Activated naive CD8-positive, alpha-beta T cell treated with anti-CD3 and anti-CD28 coated beads, Interleukin-2, amount 50 U/mL, for 16 hours (primary cell): ENCODE measurements around the gene IGFBP5.

ENCODE experiments used
- DNase-seq: peaks from one replicate; pipeline ENCODE4 v3.0.0-alpha.2; 2020; ENCODE audit warnings: low read depth, low spot score

Gene IGFBP5

GRCh38 chr2:216714376-216714775 is 19.0 kb upstream of the IGFBP5 start:
- DNase-seq: no peak

DNA sequence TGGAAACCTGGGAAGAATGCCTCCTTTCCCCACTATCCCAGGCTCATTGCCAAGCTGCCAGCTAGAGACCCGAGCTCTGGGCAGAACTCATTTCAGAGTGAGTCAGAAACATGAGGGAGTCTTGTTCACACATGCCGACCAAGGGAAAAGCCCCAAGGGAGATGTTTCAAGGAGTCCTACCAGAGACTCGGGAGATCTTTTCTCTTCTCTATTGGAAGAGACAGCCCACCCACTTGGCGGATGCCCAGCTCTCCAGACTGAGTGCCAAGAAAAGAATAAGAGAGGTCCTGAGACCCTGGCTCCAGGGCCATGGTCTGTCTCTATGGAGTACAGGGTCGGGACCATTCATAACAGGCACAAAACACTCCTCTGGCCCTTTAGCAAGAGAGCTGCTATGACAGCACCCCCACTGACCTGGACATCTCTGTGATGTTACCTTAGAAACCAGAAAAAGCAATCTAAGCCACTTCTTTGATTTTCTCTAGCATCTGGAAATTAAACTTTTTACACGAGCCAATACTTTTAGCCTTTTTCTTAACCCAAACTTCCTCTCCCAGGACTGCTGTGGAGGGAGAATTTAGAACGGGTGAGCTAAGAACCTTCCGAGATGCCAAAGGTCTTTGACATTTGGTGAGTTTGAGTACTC is 18.5 kb upstream of the IGFBP5 start:
- DNase-seq: no peak

DNA sequence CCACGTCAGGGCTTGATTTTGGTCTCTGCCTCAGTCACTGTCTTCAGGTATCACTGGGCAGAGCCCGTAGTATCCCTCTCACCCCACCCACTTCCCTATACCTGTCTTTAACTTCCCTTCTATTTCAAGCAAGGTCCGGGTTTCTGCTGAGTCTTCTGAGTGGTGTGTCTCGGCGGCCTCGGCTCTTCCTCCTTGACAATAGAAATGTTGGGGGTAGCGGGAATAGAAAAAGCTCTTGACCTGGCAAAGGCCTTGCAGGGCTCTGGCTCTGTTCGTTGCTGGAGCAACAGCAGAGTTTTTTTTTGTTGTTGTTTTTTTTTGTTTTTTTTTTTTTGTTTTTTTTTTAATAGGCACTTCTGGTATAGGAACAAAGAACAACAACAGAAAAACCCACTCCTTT is 16.0 kb upstream of the IGFBP5 start:
- DNase-seq: no peak

DNA sequence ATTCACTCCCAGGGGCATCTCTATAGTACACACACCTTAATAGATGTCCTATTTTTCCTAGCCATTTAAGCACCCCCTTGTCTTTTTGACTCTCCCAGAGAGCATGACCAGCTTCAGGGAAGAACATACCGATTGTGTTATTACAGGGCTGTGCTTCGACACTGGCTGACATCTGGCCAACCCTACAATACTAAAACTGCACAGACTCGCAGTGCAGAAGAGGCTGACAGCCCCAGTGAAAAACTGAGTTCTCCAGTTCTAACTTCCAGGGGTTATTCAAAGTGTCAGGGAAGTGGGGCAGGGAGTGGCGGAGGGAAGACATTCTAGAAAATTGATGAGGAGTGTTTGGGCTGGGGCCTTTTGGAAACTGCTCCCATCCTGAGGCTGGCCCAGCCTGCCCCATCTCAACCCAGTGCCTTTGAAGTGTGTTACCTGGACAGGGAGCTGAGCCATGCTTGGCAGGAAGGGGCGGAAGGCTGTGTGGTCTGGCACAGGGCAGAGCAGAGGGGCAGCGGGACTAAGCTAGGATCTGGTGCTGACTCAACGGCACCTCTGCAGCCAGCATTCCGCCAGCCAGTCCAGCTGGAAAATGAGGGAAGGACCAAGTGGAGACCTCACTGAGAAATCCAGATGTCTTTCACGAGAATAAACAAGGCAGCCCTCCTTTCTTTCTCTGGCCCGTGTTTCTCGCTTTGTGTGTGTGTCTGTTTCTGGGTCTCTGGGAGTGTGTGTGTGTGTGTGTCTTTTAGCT is 15.4 kb upstream of the IGFBP5 start:
- no peak for DNase-seq

DNA sequence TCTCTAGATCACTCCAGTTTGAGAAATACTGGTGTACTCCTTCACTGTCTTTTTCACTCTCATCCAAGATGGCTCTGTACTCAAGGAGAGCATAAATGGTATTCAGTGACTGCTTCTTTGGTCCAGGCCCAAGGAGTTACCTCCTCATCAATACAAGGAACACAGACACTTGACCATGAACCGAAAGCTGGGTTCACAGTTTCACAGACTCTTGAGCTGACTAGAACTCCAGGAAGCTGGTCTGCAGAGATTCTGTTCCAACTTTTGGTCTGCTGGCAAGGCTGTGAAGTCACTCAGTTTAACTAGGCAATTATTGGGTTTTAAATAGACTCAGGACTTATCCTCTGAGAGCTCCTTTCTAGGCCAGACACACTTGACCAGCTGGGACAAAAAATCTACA is 7.4 kb upstream of the IGFBP5 start:
- DNase-seq: no peak

- no peak for DNase-seq
Measured at GRCh38 chr2:216701544-216701943, 6.2 kb upstream of the IGFBP5 start.

GRCh38 chr2:216700781-216701180 is 5.4 kb upstream of the IGFBP5 start:
- no peak for DNase-seq

DNA sequence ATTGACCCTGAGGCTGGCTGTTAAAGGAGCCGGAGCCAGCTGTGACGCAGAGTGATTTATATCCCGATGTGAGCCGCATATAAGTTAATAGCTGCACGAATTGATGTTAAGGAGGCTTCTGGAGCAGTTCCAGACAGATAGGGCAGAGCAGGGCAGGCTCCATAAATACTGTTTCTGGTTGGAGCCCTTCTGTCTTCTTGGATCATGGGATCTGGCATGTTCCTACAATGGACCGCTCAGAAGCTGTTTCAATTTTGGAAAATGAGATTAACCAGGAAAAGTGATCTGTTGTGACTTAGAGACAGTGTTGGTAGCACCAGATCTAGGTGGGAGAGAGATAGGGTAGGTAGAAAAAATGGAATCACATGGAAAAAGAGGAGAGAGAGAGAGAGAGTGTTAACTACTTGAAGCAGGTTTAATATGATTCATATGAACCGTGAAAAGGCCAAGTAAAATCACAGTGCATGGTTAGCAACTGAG is 4.8 kb upstream of the IGFBP5 start:
- DNase-seq: no peak

GRCh38 chr2:216698895-216699294 is 3.5 kb upstream of the IGFBP5 start:
- no peak for DNase-seq

DNA sequence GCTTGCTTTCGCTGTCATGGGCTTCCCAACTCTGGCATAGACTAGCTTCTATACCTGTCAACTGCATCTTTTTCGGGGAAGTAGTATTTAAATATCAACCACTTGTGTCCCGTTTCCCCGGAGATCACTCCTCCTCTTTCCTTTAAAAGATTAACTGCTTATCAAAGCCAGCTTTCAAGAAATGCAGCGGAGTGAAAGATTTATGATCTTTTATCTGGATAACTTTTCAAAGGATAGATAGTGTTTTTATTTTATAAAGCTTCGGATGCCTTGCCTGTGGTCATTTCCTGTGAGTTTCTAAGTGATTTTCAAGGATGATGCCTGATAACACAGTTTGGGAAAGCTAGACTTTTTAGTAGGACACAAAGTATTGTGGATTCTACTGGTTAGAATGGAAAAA is 2.9 kb upstream of the IGFBP5 start:
- no peak for DNase-seq

GRCh38 chr2:216696751-216697560 is 1.6 kb upstream of the IGFBP5 start:
- DNase-seq: no peak

- no peak for DNase-seq
Measured at GRCh38 chr2:216696321-216696720, 972 bp upstream of the IGFBP5 start.

DNA sequence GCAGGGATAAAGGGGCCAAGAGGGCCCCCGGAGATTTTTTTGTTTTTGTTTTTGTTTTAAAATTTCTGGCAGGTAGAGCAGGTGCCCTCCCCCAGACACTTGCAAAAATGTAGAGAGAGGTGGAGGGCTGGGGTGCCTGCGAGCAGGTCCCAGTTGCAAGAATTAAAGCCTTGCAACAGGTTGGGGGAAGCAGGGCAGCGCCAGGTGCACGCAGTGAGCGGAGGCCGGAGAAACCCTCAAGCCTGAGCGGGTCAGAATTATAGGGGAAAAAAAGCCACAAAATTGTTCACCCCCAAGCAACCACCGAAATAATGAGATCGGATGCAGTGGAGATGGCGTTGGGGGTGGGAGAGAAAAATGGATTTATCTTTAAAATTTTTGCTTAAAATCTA is 527 bp downstream of the IGFBP5 start:
- no peak for DNase-seq

DNA sequence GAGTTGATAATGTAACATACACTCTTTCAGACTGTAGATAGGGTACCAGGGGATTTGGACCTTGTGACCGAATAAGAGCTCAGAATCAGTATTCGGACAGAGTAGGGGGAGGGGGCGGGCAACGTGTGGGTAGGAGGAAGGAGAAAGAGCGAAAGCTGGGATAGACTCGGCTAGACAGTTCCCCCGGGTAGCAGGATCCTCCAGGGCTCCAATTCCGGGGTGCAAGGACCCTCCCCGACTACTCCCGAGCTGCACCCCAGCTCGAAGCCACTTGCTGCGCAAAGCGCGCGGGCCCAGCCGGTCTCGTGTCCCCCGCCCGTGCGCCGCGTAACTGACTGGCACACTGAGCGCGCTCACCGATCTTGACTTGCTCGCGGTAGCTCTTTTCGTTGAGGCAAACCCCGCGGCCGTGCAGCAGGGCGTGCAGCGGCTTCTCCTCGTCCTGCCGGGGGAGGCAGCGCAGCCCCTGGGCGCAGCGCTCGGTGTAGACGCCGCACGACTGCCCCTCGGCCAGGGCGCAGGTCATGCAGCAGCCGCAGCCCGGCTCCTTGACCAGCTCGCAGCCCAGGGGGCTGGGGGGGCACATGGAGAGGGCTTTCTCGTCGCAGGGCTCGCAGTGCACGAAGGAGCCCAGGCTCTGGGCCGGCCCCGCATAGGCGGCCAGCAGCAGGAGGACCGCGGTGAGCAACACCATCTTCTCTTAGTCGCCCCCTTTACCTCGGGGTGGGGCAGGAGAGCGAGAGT is 1.1 kb downstream of the IGFBP5 start:
- DNase-seq: peak; percentile 11

GRCh38 chr2:216693414-216694080 is 1.8 kb downstream of the IGFBP5 start:
- no peak for DNase-seq

DNA sequence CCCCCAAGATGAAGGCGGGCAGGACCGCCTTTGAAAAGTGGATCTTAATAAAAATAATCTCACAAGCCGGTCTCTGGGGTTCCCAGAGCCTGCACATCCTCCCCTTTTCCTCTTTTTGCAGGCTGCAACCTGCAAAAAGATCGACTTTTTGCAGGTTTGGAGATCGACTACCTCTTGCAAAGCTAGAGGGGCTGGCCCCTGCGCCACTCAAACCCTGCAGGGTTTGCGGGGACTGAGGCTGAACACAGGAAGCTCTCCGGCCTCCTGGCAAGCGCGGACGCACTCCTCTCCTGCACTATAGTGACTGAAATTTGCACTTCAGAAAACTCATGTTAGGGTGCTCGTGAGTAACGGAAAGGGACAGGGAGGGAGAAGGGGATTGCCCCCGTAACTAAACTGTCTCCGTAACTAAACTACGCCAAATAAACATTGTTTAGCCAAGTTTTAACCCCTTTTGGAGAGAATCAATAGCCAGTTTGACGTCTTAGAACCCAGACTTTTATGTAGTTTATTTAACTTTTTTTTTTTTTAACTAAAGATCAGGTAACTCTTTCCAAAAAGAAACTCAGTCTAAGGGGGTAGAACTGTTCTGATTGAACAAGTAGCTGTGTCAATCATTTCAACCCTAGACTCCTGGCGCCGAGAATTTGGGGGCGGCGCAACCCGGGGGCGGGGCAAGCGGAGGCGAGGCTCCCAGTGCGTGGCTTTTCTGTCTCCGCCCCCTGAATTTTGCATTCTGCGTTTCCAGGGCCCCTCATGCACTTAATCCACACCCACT is 2.5 kb downstream of the IGFBP5 start:
- DNase-seq: peak; percentile 54

DNA sequence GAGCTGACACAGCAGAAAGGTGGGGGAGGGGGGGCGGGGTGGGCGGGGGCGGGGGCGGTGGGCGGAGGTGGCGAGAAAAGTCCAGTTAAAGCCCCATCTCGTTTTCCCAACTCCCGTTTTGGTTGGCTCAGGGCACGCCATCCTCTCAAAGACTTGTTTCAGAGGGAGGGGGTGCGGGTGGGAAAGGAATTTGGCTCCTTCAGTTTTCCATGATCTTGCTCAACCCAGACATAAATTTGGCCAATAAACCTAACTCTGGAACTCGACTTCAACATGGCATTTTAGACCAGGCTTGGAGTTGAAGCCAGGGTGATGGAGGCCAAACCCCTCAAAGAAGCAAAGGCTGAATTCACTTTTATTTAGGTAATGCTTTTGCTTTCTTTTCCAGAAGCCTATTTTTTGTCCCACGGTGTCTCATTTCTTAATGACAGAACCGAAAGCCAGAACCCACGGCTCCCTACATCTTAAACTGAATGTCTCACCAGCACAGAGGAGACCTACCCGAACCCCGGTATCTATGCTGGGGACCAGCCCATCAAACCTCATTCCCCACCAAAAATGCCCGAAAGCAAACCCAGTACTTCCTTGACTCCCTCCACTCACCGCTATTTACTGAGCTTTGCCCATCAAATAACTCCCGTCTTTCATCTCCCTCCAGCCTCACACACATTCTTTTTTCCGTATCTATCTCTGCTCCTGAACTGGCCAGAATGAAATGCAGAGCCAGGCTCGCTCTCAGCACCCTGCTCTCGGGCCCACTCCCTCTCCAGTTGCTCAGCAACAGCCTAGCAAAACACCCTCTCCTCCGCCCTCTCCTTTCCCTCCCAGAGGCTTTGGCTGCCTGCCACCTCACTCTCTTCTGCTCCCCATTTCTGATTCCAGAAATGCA is 4.3 kb downstream of the IGFBP5 start:
- DNase-seq: no peak

GRCh38 chr2:216690456-216690852 is 4.9 kb downstream of the IGFBP5 start:
- no peak for DNase-seq

- no peak for DNase-seq
Measured at GRCh38 chr2:216689397-216689796, 6.0 kb downstream of the IGFBP5 start.
